AG09309 (cell line): ENCODE results near the gene MYH10.

Source experiments
- DNase-seq: peaks from one replicate; pipeline ENCODE4 v3.0.0-alpha.2; 2010; ENCODE audit warnings: low read depth
- H3K4me3 ChIP-seq: 2 replicates; pipeline ENCODE4 v1.5.1; 2011; ENCODE audit warnings: mild to moderate bottlenecking, low read depth, low read length, moderate library complexity; ENCODE audit not compliant: control insufficient read depth
- TF ChIP-seq, protein P1 (sequence below): IDR thresholded peaks from 2 replicates; pipeline ENCODE4 v1.5.1; 2011; ENCODE audit warnings: mild to moderate bottlenecking, low read depth, low read length, inconsistent platforms; ENCODE audit not compliant: insufficient read depth, control insufficient read depth; ENCODE audit errors: missing control alignments

The MYH10 gene

DNA sequence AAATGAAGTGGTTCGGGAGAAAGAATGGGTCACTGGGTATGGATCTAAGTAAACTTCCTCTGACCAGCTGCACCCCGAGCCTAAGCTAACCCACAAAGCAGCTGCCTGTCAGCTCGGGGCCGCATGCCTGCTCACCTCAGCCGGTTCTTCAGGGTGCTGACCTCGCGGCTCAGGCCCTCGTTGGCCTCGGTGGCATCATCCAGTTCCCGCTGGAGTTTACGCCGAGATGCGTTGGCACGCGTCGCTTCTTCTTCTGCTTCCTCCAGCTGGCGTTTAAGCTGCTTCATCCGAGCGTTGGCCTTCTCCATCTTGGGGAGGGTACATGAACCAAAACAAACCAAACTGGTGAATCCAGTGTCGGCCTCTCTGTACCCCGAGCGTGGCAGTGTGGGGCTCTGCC, 153.8 kb downstream of the MYH10 start:
- DNase-seq, result no peak
- H3K4me3 ChIP-seq, result no peak overlapping the region
- TF ChIP-seq, protein P1, sequence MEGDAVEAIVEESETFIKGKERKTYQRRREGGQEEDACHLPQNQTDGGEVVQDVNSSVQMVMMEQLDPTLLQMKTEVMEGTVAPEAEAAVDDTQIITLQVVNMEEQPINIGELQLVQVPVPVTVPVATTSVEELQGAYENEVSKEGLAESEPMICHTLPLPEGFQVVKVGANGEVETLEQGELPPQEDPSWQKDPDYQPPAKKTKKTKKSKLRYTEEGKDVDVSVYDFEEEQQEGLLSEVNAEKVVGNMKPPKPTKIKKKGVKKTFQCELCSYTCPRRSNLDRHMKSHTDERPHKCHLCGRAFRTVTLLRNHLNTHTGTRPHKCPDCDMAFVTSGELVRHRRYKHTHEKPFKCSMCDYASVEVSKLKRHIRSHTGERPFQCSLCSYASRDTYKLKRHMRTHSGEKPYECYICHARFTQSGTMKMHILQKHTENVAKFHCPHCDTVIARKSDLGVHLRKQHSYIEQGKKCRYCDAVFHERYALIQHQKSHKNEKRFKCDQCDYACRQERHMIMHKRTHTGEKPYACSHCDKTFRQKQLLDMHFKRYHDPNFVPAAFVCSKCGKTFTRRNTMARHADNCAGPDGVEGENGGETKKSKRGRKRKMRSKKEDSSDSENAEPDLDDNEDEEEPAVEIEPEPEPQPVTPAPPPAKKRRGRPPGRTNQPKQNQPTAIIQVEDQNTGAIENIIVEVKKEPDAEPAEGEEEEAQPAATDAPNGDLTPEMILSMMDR, result no peak

- no peak for DNase-seq
- H3K4me3 ChIP-seq, result no peak overlapping the region
- TF ChIP-seq, protein P1, result no peak
Observed at GRCh38 chr17:8475781-8476180, 154.7 kb downstream of the MYH10 start.

GRCh38 chr17:8475227-8475626, 155.3 kb downstream of the MYH10 start:
- no peak for DNase-seq
- H3K4me3 ChIP-seq, result no peak overlapping the region
- TF ChIP-seq, protein P1, result no peak

DNA sequence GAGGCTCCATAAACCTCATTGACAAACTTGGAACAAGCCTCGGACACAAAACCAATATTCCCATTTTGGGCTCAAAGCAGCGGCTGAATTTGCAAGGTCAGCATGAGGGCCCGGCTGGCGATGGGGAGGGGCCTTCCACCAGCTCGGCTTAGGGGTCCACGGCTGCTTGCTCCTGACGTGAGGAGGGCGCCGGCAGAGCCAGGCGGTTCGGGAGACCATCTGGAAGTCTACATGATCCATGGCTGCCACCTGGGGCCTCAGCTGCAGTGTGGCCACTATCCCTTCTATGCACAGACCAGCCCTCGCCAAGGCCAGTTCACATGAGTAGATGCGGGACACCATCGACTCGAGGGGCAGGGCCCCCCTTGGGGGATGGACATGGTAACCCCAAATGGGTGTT, 155.7 kb downstream of the MYH10 start:
- no peak for DNase-seq
- TF ChIP-seq, protein P1, result no peak
- no peak overlapping the region for H3K4me3 ChIP-seq

GRCh38 chr17:8473451-8474192, 156.9 kb downstream of the MYH10 start:
- no peak for DNase-seq
- no peak overlapping the region for H3K4me3 ChIP-seq
- TF ChIP-seq, protein P1, result no peak

DNA sequence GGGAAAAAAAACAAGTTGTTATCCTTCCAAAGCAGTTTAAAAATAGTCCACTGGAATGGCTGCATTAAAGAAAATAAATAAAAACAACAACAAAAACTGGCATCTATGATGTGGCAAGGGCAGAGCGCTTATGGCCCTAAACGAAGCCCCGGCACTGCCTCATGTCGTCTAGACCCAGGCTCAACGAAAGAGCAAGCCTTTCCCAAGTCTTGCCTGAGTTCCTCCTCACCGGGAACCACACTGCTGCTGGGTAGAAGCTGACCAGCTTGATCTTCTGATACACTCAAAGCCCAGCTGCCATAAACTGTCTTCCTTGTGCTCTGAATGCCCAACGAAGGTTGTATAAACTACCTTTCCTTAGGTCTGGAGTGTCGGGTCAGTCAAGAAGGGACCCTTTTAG, 157.9 kb downstream of the MYH10 start:
- no peak for DNase-seq
- H3K4me3 ChIP-seq, result no peak overlapping the region
- TF ChIP-seq, protein P1, result no peak
